OCI-LY7 (cell line): ENCODE results near the gene CGRRF1. TPM values are rescaled to one million over a fixed set of nuclear protein-coding genes. Genes with fewer than 3 reads are reported as not detected.

Experiments used
- BruUV-seq: library from RNA; stranded (reverse); fragments of 400-500 nt; replicated peaks from 2 replicates; lab custom pipeline; 2021; lab: Mats Ljungman, UMichigan
- CTCF ChIA-PET: fragments of 300-600 bp; sonication (Branson Sonifier 250); formaldehyde crosslinking; loops from one replicate; lab custom pipeline; 2022; ENCODE audit warnings: antibody characterized with exemption; ENCODE audit not compliant: unreplicated experiment; lab: Charles Lee
- POLR2A ChIA-PET: fragments of 300-600 bp; sonication (Branson Sonifier 250); formaldehyde crosslinking; loops from one replicate; lab custom pipeline; 2022; ENCODE audit warnings: antibody characterized with exemption; lab: Charles Lee
- DNase-seq: peaks from one replicate; pipeline ENCODE4 v3.0.0-alpha.2; 2015; ENCODE audit warnings: low spot score
- H2AFZ ChIP-seq: fragments of 200-600 bp; sonication (generic), shearing (Covaris generic); 2 replicates; pipeline ENCODE4 v1.6.1; 2014; ENCODE audit warnings: mild to moderate bottlenecking, antibody characterized with exemption, low read length, moderate library complexity
- H3K27ac ChIP-seq: fragments of 200-600 bp; sonication (generic); 2 replicates; pipeline ENCODE4 v1.5.1; 2014; ENCODE audit warnings: mixed run types, low read depth, mild to moderate bottlenecking, moderate library complexity, low read length, inconsistent platforms; ENCODE audit not compliant: poor library complexity, severe bottlenecking
- H3K36me3 ChIP-seq: fragments of 200-600 bp; sonication (generic); 2 replicates; pipeline ENCODE4 v1.6.1; 2014; ENCODE audit warnings: mild to moderate bottlenecking, antibody characterized with exemption, low read length, moderate library complexity, mixed read lengths; ENCODE audit not compliant: insufficient read depth
- H3K4me1 ChIP-seq: fragments of 200-600 bp; sonication (generic); 2 replicates; pipeline ENCODE4 v1.5.1; 2014; ENCODE audit warnings: mild to moderate bottlenecking, low read length; ENCODE audit not compliant: insufficient read depth, poor library complexity, severe bottlenecking
- H3K4me2 ChIP-seq: fragments of 200-600 bp; sonication (generic); 2 replicates; pipeline ENCODE4 v1.6.1; 2014; ENCODE audit warnings: mild to moderate bottlenecking, low read length
- H3K4me3 ChIP-seq: fragments of 200-600 bp; sonication (generic); 2 replicates; pipeline ENCODE4 v1.5.1; 2014; ENCODE audit warnings: mild to moderate bottlenecking, low read depth, low read length; ENCODE audit not compliant: poor library complexity, severe bottlenecking
- H3K79me2 ChIP-seq: fragments of 200-600 bp; sonication (generic); 2 replicates; pipeline ENCODE4 v1.6.1; 2016; ENCODE audit warnings: low read depth, mild to moderate bottlenecking, low read length, moderate library complexity, mixed read lengths; ENCODE audit not compliant: insufficient read depth
- H3K9me2 ChIP-seq: fragments of 200-600 bp; sonication (generic); 2 replicates; pipeline ENCODE4 v1.6.1; 2016; ENCODE audit warnings: mild to moderate bottlenecking, low read length, mixed read lengths; ENCODE audit not compliant: insufficient read depth
- H3K9me3 ChIP-seq: fragments of 200-600 bp; sonication (generic); 2 replicates; pipeline ENCODE4 v1.6.1; 2014; ENCODE audit warnings: mild to moderate bottlenecking, mixed run types, low read length, mixed read lengths
- H4K20me1 ChIP-seq: fragments of 200-600 bp; sonication (generic); 2 replicates; pipeline ENCODE4 v1.6.1; 2014; ENCODE audit warnings: mild to moderate bottlenecking, antibody characterized with exemption, low read length, moderate library complexity, mixed read lengths; ENCODE audit not compliant: insufficient read depth
- EZH2phosphoT487 ChIP-seq: fragments of 200-600 bp; sonication (generic); IDR thresholded peaks from 2 replicates; pipeline ENCODE4 v1.6.1; 2018; ENCODE audit warnings: low read depth, borderline replicate concordance, mild to moderate bottlenecking, mixed run types, antibody characterized with exemption, low read length, moderate library complexity, mixed read lengths
- intact Hi-C: fragments of 100-400 bp; cut with micrococcal nuclease; formaldehyde crosslinking; loops from one replicate; pipeline ENCODE4 v1.10.0; 2022; ENCODE audit not compliant: unreplicated experiment
- total RNA-seq, 2 experiments: library from RNA; depleted of rRNA in 1 of 2; stranded (reverse); fragments of >200 nt in 1 of 2; shearing (Covaris generic) in 1 of 2; gene quantifications; 2 replicates each; pipeline ENCODE4 v1.2.3, GENCODE V29; 2014 to 2022
- TF ChIP-seq, protein P1 (sequence below): fragments of 200-600 bp; sonication (generic); conservative IDR thresholded peaks from 2 replicates; pipeline ENCODE4 v1.5.1; 2014; ENCODE audit warnings: mild to moderate bottlenecking, antibody characterized with exemption, low read length, moderate library complexity, mixed read lengths

The CGRRF1 gene
- total RNA-seq, 2 experiments from 2014 or later = 8.4 to 13.4 TPM

DNA sequence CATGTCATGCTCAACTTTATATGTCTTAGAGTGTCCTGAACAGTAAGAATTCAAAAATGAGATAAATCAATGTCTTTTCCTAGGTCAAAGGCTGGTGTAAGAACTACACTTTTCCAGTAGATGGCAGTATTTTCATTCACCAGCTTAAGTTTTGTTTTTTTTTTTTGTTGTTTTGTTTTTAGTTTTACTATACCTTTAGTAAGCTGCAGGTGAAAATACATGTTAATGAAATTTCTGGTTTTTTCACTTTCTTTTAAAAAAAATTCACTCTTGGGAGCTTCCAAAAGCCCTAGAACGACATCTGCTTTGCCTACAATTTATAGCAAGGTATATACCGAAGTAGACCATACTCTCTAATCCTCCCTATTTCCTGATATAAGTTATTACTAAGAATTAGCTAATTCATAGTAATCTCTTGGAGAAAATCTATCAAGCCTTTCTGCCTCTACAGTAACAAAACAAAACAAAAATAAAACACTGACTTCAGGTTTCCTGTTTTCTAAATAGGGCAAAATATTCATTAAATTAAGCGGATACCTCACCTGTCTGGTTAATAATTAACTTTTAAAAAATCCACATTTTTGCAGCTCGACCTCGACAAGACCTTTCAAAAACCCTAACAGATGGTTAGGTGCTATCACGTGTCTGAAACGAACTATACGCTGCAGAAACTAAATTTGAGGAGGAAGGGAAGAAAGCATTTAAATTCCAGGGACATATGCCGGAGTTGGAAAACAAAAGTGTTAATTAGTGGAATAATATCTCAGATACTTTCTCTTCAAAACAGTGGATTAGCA, 54.6 kb downstream of the CGRRF1 start:
- Histone ChIP-seq H2AFZ (no peak overlapping the region), H3K4me1 (peaks cover 33% of the 10 kb centered on the region), H3K27ac (no peak overlapping the region), H3K79me2 (no peaks in the 10 kb centered on the region), H3K4me2 (peak overlapping the region; percentile 99), H3K9me3 (no peaks in the 10 kb centered on the region), H3K4me3 (no peak overlapping the region), H4K20me1 (peaks cover 8% of the 10 kb centered on the region; the same call in 1 of the 2 replicates), H3K9me2 (no peaks in the 10 kb centered on the region), H3K36me3 (no peaks in the 10 kb centered on the region)
- CTCF ChIA-PET = interaction anchor here (1.1 to 1.6 kb wide), 3 partner anchors 185 to 211 kb away, joined by 3 to 4 read pairs (median 4); no protein-coding TSS in a partner anchor
- TF ChIP-seq, protein P1, sequence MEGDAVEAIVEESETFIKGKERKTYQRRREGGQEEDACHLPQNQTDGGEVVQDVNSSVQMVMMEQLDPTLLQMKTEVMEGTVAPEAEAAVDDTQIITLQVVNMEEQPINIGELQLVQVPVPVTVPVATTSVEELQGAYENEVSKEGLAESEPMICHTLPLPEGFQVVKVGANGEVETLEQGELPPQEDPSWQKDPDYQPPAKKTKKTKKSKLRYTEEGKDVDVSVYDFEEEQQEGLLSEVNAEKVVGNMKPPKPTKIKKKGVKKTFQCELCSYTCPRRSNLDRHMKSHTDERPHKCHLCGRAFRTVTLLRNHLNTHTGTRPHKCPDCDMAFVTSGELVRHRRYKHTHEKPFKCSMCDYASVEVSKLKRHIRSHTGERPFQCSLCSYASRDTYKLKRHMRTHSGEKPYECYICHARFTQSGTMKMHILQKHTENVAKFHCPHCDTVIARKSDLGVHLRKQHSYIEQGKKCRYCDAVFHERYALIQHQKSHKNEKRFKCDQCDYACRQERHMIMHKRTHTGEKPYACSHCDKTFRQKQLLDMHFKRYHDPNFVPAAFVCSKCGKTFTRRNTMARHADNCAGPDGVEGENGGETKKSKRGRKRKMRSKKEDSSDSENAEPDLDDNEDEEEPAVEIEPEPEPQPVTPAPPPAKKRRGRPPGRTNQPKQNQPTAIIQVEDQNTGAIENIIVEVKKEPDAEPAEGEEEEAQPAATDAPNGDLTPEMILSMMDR = peak; percentile 97
- TF ChIP-seq EZH2phosphoT487 = peak; percentile 60; the same call in 1 of the 2 replicates
- DNase-seq = peak; percentile 50
- POLR2A ChIA-PET = interaction anchor here (0.7 kb wide), 1 partner anchor 70 kb away, joined by 3 read pairs; no protein-coding TSS in a partner anchor
- intact Hi-C loops = loop anchor here (1.0 to 10.0 kb wide), 4 partner anchors 127 to 242 kb away; no protein-coding TSS in a partner anchor
- BruUV-seq = no TSS peak

DNA sequence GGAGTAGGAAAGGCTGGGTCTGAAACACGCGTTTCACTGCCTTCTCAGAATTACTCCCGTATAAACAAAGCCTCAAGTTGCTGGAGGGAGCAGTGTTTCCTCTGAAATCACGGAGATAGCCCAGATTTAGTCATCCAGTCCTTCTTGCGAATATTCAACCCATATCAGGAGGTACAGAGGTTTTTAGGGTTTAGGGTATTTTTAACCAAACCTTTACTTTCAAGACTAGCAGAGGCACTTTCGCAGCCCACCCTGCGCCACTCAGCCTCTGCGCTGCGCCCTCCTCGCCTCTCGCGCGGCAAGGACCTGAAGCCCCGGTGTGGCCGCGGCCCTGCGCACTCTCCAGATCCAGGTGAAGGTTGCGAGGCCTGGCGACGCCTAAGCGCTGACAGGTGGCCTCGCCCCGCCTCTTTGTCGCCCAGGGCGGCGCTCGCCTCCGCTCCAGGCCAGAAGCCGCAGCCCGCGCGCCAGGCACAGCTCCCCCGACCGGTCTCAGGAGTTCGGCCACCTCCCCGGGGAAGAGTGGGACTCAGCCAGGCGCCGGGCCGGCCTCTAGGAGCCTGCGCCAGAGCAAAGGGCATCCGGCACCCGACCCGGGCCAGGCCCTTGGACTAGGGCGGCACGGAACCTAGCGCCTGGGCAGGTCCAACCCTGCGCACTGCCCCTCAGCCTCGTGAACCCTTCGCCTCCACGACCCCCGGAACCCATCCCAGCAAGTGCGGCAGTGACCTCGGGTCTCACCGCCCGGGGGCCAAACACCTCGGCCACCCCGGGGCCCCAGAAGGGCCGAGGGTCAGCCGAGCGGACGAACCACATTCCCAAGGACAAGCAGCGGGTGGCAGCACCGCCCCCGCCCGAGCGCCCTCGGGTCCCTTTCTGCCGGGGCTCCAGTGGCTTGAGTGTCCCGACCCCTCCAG, 55.4 kb downstream of the CGRRF1 start:
- intact Hi-C loops = loop anchor here (1.0 to 10.0 kb wide), 5 partner anchors 126 to 337 kb away; partner anchors contain the start of gene GCH1
- ChIA-PET POLR2A (interaction anchor here (0.6 kb wide), 1 partner anchor 229 kb away, joined by 3 read pairs; no protein-coding TSS in a partner anchor), CTCF (interaction anchor here (0.6 to 1.6 kb wide), 4 partner anchors 70 to 210 kb away, joined by 3 to 4 read pairs (median 4); no protein-coding TSS in a partner anchor)
- Histone ChIP-seq H3K79me2 (no peaks in the 10 kb centered on the region), H2AFZ (no peak overlapping the region), H3K4me3 (peak overlapping the region; percentile 53), H3K9me2 (no peaks in the 10 kb centered on the region), H3K4me2 (peak overlapping the region; percentile 99), H3K4me1 (peaks cover 33% of the 10 kb centered on the region), H3K9me3 (no peaks in the 10 kb centered on the region), H3K36me3 (no peaks in the 10 kb centered on the region), H4K20me1 (peaks cover 8% of the 10 kb centered on the region; the same call in 1 of the 2 replicates), H3K27ac (no peak overlapping the region)
- peak; percentile 13 for DNase-seq
- TF ChIP-seq, protein P1 = 0 out of 2 replicates have a peak, but pooled peaks have one; percentile 3
- TF ChIP-seq EZH2phosphoT487 = no peak
- BruUV-seq = no TSS peak
